HG02884 (cell line): ENCODE measurements around the gene SPATA2L.
"Not testable (repeated sequence)": the region's sequence is repeated elsewhere in the genome, so short reads cannot be mapped to it uniquely, and the experiment has no call there.

Experiments
- ATAC-seq: cut with Tn5 transposase; IDR thresholded peaks from one replicate; pipeline ENCODE4 v1.9.1; 2021; ENCODE audit warnings: mild to moderate bottlenecking, moderate library complexity; ENCODE audit not compliant: unreplicated experiment

Gene SPATA2L

GRCh38 chr16:89691986-89692569, 9.4 kb downstream of the SPATA2L start:
- no peak for ATAC-seq

- no peak for ATAC-seq
These were observed 10.1 kb downstream of the SPATA2L start for GRCh38 chr16:89691231-89691985.

GRCh38 chr16:89690392-89690901, 11.1 kb downstream of the SPATA2L start:
- no peak for ATAC-seq

GRCh38 chr16:89689621-89690020, 11.9 kb downstream of the SPATA2L start:
- not testable (repeated sequence) for ATAC-seq

GRCh38 chr16:89689142-89689541, 12.4 kb downstream of the SPATA2L start:
- no peak for ATAC-seq

- ATAC-seq: no peak
These were observed 13.1 kb downstream of the SPATA2L start for GRCh38 chr16:89688395-89688794.

- peak; percentile 18 for ATAC-seq
These were observed 14.2 kb downstream of the SPATA2L start for GRCh38 chr16:89687092-89687940.

GRCh38 chr16:89686520-89687091, 14.9 kb downstream of the SPATA2L start, which contains the start of gene CDK10:
Gene CDK10, plus strand, starts transcription at chr16:89686689. Its CDS starts 22 bp downstream, at chr16:89686711.
- peak; percentile 81 for ATAC-seq

- no peak for ATAC-seq
These were observed 15.6 kb downstream of the SPATA2L start for GRCh38 chr16:89685916-89686315.

- ATAC-seq: no peak
These were observed 23.2 kb downstream of the SPATA2L start for GRCh38 chr16:89678258-89678657.

GRCh38 chr16:89672177-89672941, 29.1 kb downstream of the SPATA2L start:
- no peak for ATAC-seq

- ATAC-seq: not testable (repeated sequence)
These were observed 29.9 kb downstream of the SPATA2L start for GRCh38 chr16:89671565-89671964.

- ATAC-seq: no peak
These were observed 30.7 kb downstream of the SPATA2L start for GRCh38 chr16:89670496-89671431.

GRCh38 chr16:89669755-89670154, 31.8 kb downstream of the SPATA2L start:
- ATAC-seq: no peak

GRCh38 chr16:89668790-89669158, 32.7 kb downstream of the SPATA2L start:
- no peak for ATAC-seq

GRCh38 chr16:89667633-89668032, 33.9 kb downstream of the SPATA2L start:
- ATAC-seq: no peak

- not testable (repeated sequence) for ATAC-seq
These were observed 34.5 kb downstream of the SPATA2L start for GRCh38 chr16:89667000-89667399.

- ATAC-seq: not testable (repeated sequence)
These were observed 37.3 kb downstream of the SPATA2L start for GRCh38 chr16:89664238-89664637.

GRCh38 chr16:89661215-89661614, 40.3 kb downstream of the SPATA2L start:
- no peak for ATAC-seq
